Activated CD8-positive, alpha-beta memory T cell treated with anti-CD3 and anti-CD28 coated beads, Interleukin-2, amount 50 U/mL, for 48 hours (primary cell): Measurements from ENCODE around the gene PPIC.
A peak's percentile ranks its signal among the peaks of the same experiment; 100 is the strongest.
"Not testable (repeated sequence)": the region's sequence is repeated elsewhere in the genome, so short reads cannot be mapped to it uniquely, and the experiment has no call there.

Experiments
- DNase-seq: peaks from one replicate; pipeline ENCODE4 v3.0.0-alpha.2; 2020

Gene PPIC

GRCh38 chr5:123007182-123007581, 29.3 kb downstream of the PPIC start:
- no peak for DNase-seq

DNA sequence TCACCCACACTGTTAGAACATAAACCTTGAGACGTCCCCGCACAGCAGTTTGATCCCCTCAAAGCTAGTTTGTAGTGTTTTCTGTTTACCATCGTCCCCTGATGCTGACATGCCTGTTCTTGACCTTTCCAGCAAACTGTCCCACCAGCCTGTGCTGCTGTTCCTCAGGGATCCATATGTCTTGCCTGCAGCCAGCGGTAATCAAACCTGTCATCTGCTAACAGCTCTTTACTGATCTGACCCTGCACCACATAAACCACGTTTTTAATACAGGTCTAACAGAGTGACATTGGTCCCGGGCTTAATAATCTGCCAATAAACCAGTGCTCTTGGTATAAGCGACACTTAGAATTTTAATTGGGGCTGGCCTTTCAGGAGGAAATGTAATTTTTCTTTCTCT, 34.7 kb downstream of the PPIC start:
- no peak for DNase-seq

- DNase-seq: no peak
Measured at GRCh38 chr5:123000731-123001130, 35.8 kb downstream of the PPIC start.

- DNase-seq: peak; percentile 55
Measured at GRCh38 chr5:122999947-123000563, 36.5 kb downstream of the PPIC start.

GRCh38 chr5:122997294-122997693, 39.2 kb downstream of the PPIC start:
- no peak for DNase-seq

DNA sequence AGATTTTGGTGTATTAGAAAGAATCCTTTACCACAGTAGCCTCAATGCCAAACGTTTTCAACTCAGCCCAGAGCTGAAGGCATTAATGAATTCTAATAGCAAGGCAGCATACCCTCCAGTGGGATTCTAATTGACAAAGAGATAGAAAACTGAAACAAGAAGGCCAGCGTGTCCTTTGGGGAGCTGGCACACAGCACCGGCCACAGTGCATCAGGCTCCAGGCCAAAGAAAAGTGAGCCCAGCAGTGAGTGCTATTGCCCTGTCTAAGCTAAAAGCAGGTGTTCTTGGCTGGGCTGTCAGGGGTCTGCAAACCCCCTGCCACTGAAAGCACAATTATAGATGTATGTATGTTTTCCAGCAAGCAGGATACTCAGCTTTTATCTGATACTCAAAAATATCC, 40.4 kb downstream of the PPIC start:
- no peak for DNase-seq

GRCh38 chr5:122985954-122986721, 50.4 kb downstream of the PPIC start:
- no peak for DNase-seq

DNA sequence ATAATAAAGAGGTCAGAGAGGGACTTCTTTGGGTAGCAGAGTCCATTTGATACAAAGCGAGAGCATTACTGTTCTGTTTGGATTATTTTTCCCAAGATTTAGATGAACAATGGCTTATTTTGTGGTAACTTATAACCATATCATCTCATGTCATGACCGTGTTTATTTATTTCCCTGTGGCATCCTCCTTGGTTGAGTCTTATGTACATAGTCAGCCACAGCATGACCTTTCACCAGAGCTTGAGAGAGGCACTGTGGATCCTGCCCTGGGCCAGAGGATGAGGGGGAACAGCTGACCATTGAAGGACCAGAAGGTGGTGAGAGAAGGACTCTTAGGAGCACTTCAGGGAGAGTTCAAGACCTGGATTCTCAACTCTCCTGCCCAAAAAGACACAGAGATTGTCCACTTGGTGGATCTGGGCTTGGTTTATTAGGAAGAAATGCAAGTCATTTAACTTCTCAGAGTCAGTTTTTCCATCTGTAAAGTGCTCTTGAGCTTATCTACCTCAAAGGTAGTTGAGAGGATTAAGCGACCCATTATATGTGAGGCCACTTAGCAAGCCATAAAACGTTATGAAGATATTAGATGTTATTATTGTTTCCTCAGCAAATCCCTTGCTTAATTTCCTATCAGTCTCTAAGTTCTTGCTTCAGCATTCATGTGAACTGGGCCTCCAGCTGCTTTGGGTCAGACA, 51.4 kb downstream of the PPIC start:
- no peak for DNase-seq

- DNase-seq: no peak
Measured at GRCh38 chr5:122984425-122984824, 52.1 kb downstream of the PPIC start.

DNA sequence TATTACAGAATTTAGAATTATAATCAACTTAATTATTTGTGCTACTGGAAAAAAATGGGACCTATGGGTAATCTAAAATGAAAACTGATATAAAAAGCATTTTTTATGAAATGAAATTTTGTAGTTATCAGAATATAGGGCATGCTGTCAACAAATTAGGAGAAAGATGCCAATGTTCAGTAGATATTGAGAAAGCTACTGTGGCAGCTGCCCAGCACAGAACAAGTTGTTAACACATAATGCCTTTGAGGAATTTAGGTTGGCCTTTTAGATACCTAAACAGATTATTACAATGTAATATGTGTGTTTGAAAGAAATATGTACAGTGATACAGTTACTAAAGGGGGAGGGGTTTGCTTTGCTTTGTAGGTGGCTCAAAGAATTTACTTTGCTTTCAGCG, 54.1 kb downstream of the PPIC start:
- no peak for DNase-seq

DNA sequence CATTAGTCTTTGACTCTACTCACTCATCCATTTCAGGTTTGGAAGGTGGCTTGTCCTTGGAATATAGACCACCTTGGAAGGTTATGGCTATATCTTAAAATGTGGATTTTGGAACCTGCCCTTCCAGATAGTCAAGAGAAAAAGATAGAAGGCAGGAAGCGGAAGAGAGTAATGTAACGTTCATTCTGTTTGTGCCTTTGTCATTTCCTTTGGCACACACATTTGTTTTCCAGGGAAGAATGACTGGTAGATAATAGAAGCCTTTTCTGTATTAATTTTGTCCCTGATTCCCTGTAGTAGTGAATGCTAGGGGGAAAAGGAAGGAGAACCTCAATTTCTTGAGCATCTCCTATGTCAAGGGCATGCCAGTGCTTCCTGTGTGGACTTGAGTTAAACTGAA, 54.7 kb downstream of the PPIC start:
- DNase-seq: no peak

GRCh38 chr5:122978644-122979297, 57.8 kb downstream of the PPIC start:
- no peak for DNase-seq

GRCh38 chr5:122978068-122978467, 58.5 kb downstream of the PPIC start:
- DNase-seq: no peak

GRCh38 chr5:122977319-122977718, 59.2 kb downstream of the PPIC start:
- DNase-seq: no peak

GRCh38 chr5:122974251-122974650, 62.3 kb downstream of the PPIC start:
- not testable (repeated sequence) for DNase-seq

- DNase-seq: not testable (repeated sequence)
Measured at GRCh38 chr5:122973759-122974158, 62.8 kb downstream of the PPIC start.
